NCI-H226 (cell line): ENCODE results near the gene IFT52.
"Not testable (repeated sequence)": the region's sequence is repeated elsewhere in the genome, so short reads cannot be mapped to it uniquely, and the experiment has no call there.

Experiments
- DNase-seq: peaks from one replicate; pipeline ENCODE4 v3.0.0-alpha.2; 2015

The IFT52 gene

GRCh38 chr20:43655176-43655575 is 64.4 kb downstream of the IFT52 start:
- DNase-seq, result not testable (repeated sequence)

GRCh38 chr20:43655937-43656336 is 65.2 kb downstream of the IFT52 start:
- DNase-seq, result no peak

- DNase-seq, result no peak
Observed at GRCh38 chr20:43658069-43658722, 67.5 kb downstream of the IFT52 start.

- DNase-seq, result no peak
Observed at GRCh38 chr20:43658723-43659419, 68.1 kb downstream of the IFT52 start.

- peak; percentile 95 for DNase-seq
Observed at GRCh38 chr20:43662943-43663655, 72.4 kb downstream of the IFT52 start.

- peak; percentile 15 for DNase-seq
Observed at GRCh38 chr20:43665466-43666176, 74.9 kb downstream of the IFT52 start.

GRCh38 chr20:43666376-43667328 is 75.9 kb downstream of the IFT52 start, which contains the start of gene MYBL2:
Gene MYBL2, plus strand, starts transcription at chr20:43667114. Its CDS starts 170 bp downstream, at chr20:43667284.
- DNase-seq, result peak; percentile 53

- no peak for DNase-seq
Observed at GRCh38 chr20:43667341-43668132, 76.8 kb downstream of the IFT52 start.

- DNase-seq, result peak; percentile 68
Observed at GRCh38 chr20:43669332-43669731, 78.6 kb downstream of the IFT52 start.

- DNase-seq, result no peak
Observed at GRCh38 chr20:43670423-43670822, 79.7 kb downstream of the IFT52 start.

GRCh38 chr20:43676368-43676767 is 85.6 kb downstream of the IFT52 start:
- DNase-seq, result no peak

- DNase-seq, result no peak
Observed at GRCh38 chr20:43680981-43681380, 90.2 kb downstream of the IFT52 start.

- no peak for DNase-seq
Observed at GRCh38 chr20:43681468-43681942, 90.8 kb downstream of the IFT52 start.

GRCh38 chr20:43681991-43682410 is 91.3 kb downstream of the IFT52 start:
- DNase-seq, result no peak

- DNase-seq, result no peak
Observed at GRCh38 chr20:43682446-43682845, 91.7 kb downstream of the IFT52 start.

- DNase-seq, result no peak
Observed at GRCh38 chr20:43686820-43687219, 96.1 kb downstream of the IFT52 start.

- DNase-seq, result no peak
Observed at GRCh38 chr20:43689165-43689564, 98.4 kb downstream of the IFT52 start.

- peak; percentile 75 for DNase-seq
Observed at GRCh38 chr20:43690943-43691598, 100.3 kb downstream of the IFT52 start.

GRCh38 chr20:43691928-43692524 is 101.3 kb downstream of the IFT52 start:
- DNase-seq, result peak; percentile 18

GRCh38 chr20:43694763-43695162 is 104.0 kb downstream of the IFT52 start:
- no peak for DNase-seq
